Adipose tissue (tissue), 3 donors: ENCODE results near the gene PDLIM1. TPM values are rescaled to one million over a fixed set of nuclear protein-coding genes. Genes with fewer than 3 reads are reported as not detected.

Source experiments
- H3K27ac ChIP-seq: one replicate; pipeline ENCODE4 v1.5.1; 2013; ENCODE audit warnings: low read depth, low read length
- WGBS, 3 donors: extraction: QIAGEN DNeasy Blood & Tissue Kit; methylation state at CpG; one replicate each; pipeline ENCODE4 v1.1.7; 2013; 5-methylcytosine and 5-hydroxymethylcytosine counted together
- polyA plus RNA-seq, 3 donors: library from polyadenylated mRNA; stranded (reverse); fragments of 200-250 nt; gene quantifications; one replicate each; pipeline ENCODE4 v1.2.3, GENCODE V29; 2013
- donor health status: healthy with polysubstance abuse.
- donor health status: Bipolar disorder and iron deficiency.
- donor health status: healthy.

PDLIM1 gene
- polyA plus RNA-seq, 3 donors: 70.4 to 239 (median 228) TPM

DNA sequence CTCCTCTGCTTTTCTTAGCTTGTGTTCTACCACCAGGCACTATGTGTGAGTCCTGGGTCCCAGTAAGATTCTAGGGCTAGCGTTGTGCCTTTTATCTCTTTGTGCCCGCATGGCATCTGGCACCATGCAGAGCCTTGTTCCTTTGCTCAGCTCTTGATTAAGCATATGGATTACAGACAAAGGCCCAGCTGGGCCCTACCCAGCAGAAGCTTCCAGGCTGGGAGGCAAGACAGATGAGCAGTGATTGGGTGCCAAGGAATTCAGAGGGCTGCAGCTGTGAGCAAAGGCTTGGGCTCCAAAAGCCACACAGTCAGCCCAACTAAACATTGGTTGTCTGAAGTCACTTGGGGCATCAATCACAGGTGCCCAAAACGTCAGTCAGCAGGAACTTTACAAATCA, 94.8 kb downstream of the PDLIM1 start:
- 36 to 69% (median 66%) methylated on average over 3 of the region's 3 CpGs for WGBS, 3 donors
- no peak overlapping the region for H3K27ac ChIP-seq

DNA sequence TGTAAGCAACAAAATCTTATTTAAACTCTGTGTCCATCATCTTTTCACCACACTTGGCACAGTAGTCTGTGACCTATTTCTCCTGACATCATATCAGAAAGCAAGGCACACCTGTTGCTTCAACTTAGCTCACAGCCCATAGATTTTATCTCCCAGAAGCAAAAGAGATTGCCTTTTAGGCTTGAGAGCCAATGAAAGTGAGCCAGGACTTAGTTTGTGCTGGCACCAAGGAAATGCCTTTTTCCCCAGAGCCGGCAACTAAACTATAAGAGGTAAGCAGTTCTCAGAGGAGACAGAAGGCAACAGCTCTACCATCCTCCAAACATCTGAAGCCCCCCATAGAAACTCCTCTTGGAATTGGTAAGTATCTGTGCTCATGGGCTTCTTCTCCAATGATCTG, 96.9 kb downstream of the PDLIM1 start, which contains the start of gene ACSM6:
Gene ACSM6, plus strand, starts transcription at position 295 of the 400 bp plus-strand sequence. CDS start 248 bp downstream, outside the sequence.
- 50 to 86% (median 82%) methylated on average over 1 of the region's 1 CpG for WGBS, 3 donors
- H3K27ac ChIP-seq: no peak within 1 kb of the TSS

DNA sequence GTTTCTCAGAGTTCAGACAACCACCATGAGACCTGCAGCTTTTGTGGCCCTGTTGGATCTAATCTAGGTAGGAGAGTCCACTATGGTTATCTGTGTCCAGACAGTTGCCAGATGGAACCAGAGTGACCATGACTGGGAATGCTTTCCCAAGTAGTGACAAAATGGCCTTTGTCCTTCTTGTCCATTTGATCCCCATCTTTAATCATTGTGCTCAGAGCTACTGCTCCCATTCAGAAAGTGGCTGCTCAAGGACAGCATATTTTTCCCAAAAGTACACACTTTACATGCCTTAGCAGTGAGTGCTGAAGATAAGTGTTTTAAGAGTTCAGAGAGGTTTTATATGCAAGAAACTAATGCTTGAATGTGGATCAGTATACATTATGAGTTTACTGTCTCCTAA, 102.2 kb downstream of the PDLIM1 start:
- no peak overlapping the region for H3K27ac ChIP-seq

DNA sequence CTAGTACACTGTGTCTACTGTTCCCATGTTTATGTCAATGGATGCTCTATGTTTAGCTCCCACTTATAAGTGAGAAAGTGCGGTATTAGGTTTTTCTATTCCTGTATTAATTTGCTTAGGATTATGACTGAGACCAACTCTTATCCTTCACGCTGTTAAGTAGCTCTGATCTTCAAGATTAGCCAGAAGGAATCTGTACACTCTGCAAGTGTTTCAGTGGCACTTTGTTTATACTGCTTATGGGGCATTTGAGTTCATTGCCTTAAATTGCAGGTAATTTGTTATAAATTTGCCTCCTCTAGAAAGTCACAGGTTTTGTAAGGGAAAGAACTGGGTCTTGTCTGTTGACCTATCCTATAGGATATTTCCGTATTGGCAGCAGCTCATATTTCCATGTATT, 103.2 kb downstream of the PDLIM1 start:
- 80 to 86% (median 80%) methylated on average over 3 of the region's 3 CpGs for WGBS, 3 donors
- no peak overlapping the region for H3K27ac ChIP-seq

Other genes starting within 250 kb of the PDLIM1 start
- 1 to 10 TPM in 1 of 3 donors, under 1 TPM in 2; 0.27 to 1.1 (median 0.68) TPM for gene CYP2C8, start 221.5 kb downstream of the PDLIM1 start, polyA plus RNA-seq
- under 1 TPM; 0.07 to 0.34 (median 0.22) TPM for gene ACSM6, start 96.8 kb downstream of the PDLIM1 start, polyA plus RNA-seq